Activated CD4-positive, alpha-beta T cell treated with anti-CD3 and anti-CD28 coated beads, Interleukin-2, amount 50 U/mL, for 16 hours (primary cell): ENCODE results near the gene PROCA1.
"Not testable (repeated sequence)": the region's sequence is repeated elsewhere in the genome, so short reads cannot be mapped to it uniquely, and the experiment has no call there.

Source experiments
- DNase-seq: peaks from one replicate; pipeline ENCODE4 v3.0.0-alpha.2; 2020

Gene PROCA1

GRCh38 chr17:28725660-28726225 lies 14.1 kb upstream of the PROCA1 start:
- peak; percentile 77 for DNase-seq

- DNase-seq, result no peak
Observed at GRCh38 chr17:28725166-28725659, 13.5 kb upstream of the PROCA1 start.

GRCh38 chr17:28724500-28725165 lies 12.9 kb upstream of the PROCA1 start:
- no peak for DNase-seq

- DNase-seq, result not testable (repeated sequence)
Observed at GRCh38 chr17:28723836-28724499, 12.3 kb upstream of the PROCA1 start.

- DNase-seq, result no peak
Observed at GRCh38 chr17:28723159-28723835, 11.6 kb upstream of the PROCA1 start.

- DNase-seq, result no peak
Observed at GRCh38 chr17:28722417-28723158, 10.9 kb upstream of the PROCA1 start.

- not testable (repeated sequence) for DNase-seq
Observed at GRCh38 chr17:28720997-28721329, 9.3 kb upstream of the PROCA1 start.

GRCh38 chr17:28720247-28720996 lies 8.7 kb upstream of the PROCA1 start:
- DNase-seq, result peak; percentile 62

- no peak for DNase-seq
Observed at GRCh38 chr17:28719021-28719433, 7.3 kb upstream of the PROCA1 start.

GRCh38 chr17:28718333-28719020 lies 6.8 kb upstream of the PROCA1 start:
- DNase-seq, result no peak

GRCh38 chr17:28717578-28718332 lies 6.1 kb upstream of the PROCA1 start, which contains the start of gene RAB34:
TSS of gene RAB34 (minus strand) at chr17:28717868. CDS start at chr17:28717266, 602 bp downstream.
- no peak for DNase-seq

GRCh38 chr17:28716740-28717577 lies 5.3 kb upstream of the PROCA1 start:
- no peak for DNase-seq

GRCh38 chr17:28715217-28715616 lies 3.5 kb upstream of the PROCA1 start:
- no peak for DNase-seq

- DNase-seq, result no peak
Observed at GRCh38 chr17:28714281-28714680, 2.6 kb upstream of the PROCA1 start.

- no peak for DNase-seq
Observed at GRCh38 chr17:28712705-28713415, 1.2 kb upstream of the PROCA1 start.

- peak; percentile 68 for DNase-seq
Observed at GRCh38 chr17:28712032-28712704, 480 bp upstream of the PROCA1 start.

- DNase-seq, result peak; percentile 94
Observed at GRCh38 chr17:28710861-28711722, 596 bp downstream of the PROCA1 start.
